ENCODE measurements around the gene MARVELD1.

MARVELD1 gene

DNA sequence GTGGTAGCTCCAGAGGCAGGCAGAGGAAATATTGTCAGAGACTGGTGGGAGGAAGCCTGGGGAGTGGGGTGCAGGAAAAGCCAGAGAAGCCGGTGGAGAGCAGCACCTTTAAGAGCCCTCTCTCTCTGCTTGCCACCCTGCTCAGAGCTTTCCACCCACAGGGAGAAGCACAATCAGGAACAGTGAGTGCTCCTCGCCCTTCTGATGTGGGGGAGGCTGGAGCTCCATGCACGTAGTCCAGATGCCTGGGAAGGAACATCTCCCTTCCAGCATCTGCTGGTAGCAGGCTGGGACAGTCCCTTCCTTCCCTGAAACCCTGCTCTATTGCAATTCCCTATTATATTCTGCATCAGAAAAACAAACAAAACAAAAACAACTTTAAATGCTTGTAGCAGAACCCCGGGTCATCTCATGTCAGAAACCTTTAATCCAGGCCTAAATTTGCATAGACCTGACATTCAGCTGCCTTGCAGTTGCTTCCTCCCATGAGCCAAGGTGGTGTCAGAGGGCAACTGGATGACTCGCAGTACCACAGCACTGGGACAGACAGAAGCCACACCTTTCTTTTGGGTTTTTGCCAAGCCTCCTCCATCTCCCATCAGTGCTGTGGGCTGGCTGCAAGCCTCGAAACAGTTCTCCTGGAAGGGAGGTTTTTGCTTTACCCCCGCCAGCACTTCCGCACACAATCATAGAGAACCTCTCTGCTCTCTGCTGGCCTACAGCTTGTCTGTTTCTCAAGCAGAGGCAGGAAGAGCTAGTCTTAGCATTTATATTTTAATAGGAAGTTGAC is 39.6 kb upstream of the MARVELD1 start:
- H3K9me3 ChIP-seq (ENCODE audit: severe bottlenecking), result no peaks in the 10 kb centered on the region
- H3K27me3 ChIP-seq (ENCODE audit: insufficient read depth, low read depth, severe bottlenecking), result no peaks in the 10 kb centered on the region
- DNase-seq, result no peak
- peaks cover 57% of the 10 kb centered on the region for H3K36me3 ChIP-seq
- no peak overlapping the region for H3K27ac ChIP-seq
- H3K4me3 ChIP-seq (ENCODE audit: low read depth, low read length), result no peak overlapping the region
- TF ChIP-seq, protein P1, sequence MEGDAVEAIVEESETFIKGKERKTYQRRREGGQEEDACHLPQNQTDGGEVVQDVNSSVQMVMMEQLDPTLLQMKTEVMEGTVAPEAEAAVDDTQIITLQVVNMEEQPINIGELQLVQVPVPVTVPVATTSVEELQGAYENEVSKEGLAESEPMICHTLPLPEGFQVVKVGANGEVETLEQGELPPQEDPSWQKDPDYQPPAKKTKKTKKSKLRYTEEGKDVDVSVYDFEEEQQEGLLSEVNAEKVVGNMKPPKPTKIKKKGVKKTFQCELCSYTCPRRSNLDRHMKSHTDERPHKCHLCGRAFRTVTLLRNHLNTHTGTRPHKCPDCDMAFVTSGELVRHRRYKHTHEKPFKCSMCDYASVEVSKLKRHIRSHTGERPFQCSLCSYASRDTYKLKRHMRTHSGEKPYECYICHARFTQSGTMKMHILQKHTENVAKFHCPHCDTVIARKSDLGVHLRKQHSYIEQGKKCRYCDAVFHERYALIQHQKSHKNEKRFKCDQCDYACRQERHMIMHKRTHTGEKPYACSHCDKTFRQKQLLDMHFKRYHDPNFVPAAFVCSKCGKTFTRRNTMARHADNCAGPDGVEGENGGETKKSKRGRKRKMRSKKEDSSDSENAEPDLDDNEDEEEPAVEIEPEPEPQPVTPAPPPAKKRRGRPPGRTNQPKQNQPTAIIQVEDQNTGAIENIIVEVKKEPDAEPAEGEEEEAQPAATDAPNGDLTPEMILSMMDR (IDR thresholded peaks at IDR 0.05; ENCODE audit: low read depth, low read length), result no peak

DNA sequence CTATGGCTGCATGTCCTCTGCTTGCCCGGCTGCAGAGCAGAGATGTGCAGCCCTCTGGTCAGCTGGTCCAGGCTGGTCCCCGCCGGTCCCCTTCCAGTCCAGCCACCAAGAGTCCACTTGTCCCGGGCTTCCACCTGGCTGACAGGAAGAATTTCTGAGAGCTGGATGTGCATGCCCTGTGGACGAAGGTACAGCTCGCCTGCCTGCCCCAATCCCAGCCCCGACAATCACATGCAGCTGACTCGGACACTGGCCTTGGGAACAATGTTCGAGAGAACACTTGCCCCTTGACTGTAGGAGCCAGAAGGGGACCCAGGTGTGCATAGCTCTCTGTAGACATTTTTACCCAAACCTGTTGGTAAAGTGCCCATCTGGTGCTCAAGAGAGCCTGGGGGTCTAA is 38.3 kb upstream of the MARVELD1 start:
- TF ChIP-seq, protein P1 (IDR thresholded peaks at IDR 0.05; ENCODE audit: low read depth, low read length), result no peak
- no peak for DNase-seq

DNA sequence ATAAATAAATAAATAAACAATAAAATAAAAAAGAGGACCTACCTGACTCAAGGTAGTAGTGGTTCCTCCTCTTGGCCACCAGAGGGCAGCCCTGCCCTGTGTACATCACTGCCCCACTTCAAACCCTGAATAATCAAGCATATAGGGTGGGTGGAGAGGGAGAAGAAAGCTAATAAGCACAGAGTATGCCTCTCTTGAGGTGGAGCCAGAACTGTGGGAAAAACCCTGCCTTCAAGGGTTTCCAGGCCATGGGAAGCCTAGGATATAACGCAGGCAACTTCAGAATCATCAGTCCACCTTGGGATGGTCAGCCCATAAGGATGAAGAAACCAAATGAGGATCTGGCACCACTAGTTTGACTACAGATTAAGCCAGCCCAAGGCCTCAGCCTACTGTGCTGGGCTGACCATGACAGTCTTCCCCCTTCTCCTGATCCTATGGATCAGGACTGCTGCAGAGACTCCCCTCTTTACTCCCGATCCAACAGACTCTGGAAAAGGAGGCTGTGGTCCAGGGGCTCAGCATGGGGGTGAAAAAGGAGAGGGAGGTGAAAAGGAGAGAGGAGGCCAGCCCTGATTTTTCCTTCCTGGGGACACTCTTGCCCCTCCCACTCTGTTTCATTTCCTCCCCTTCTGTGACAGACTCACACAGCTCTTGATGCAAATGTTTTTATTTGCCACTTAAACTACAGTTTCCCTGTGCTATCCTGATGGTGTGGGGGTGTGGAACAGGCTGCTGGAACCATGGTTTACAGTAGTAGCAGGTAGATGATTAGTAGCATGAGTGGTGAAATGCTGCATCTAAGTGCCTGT is 36.6 kb upstream of the MARVELD1 start:
- peaks cover 45% of the 10 kb centered on the region for H3K36me3 ChIP-seq
- TF ChIP-seq, protein P1 (IDR thresholded peaks at IDR 0.05; ENCODE audit: low read depth, low read length), result peak; percentile 76
- no peaks in the 10 kb centered on the region for H3K27me3 ChIP-seq (ENCODE audit: insufficient read depth, low read depth, severe bottlenecking)
- H3K9me3 ChIP-seq (ENCODE audit: severe bottlenecking), result no peaks in the 10 kb centered on the region
- peak; percentile 23 for DNase-seq
- H3K4me3 ChIP-seq (ENCODE audit: low read depth, low read length), result no peak overlapping the region
- H3K27ac ChIP-seq, result no peak overlapping the region

More for the DNA sequence above, 38.3 kb upstream of the MARVELD1 start:
- no peak overlapping the region for H3K4me3 ChIP-seq (ENCODE audit: low read depth, low read length)
- H3K27ac ChIP-seq, result no peak overlapping the region
- H3K9me3 ChIP-seq (ENCODE audit: severe bottlenecking), result no peaks in the 10 kb centered on the region
- peaks cover 52% of the 10 kb centered on the region for H3K36me3 ChIP-seq
- no peaks in the 10 kb centered on the region for H3K27me3 ChIP-seq (ENCODE audit: insufficient read depth, low read depth, severe bottlenecking)

DNA sequence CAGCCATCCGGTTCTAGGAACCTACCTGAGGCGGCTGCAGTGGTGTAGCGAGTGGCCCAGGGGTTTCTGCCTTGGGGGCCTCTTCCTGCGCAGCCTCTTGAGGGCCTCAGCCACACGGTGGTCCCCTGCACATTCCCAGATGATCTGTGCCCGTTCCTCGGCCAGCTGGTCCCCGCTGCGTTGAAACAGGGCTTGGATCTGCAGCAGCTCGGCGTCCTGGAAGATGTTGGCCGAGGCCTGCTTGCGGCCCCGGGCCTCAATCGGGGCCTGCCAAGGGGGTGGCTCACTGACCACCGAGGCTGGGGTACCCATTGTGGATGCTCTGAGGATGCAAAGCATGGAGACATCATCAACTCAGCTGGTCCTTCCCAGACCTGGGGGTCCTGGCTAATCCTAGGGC is 33.9 kb upstream of the MARVELD1 start:
- no peaks in the 10 kb centered on the region for H3K9me3 ChIP-seq (ENCODE audit: severe bottlenecking)
- H3K36me3 ChIP-seq, result peaks cover 32% of the 10 kb centered on the region
- no peak overlapping the region for H3K27ac ChIP-seq
- TF ChIP-seq, protein P1 (IDR thresholded peaks at IDR 0.05; ENCODE audit: low read depth, low read length), result no peak
- no peak for DNase-seq
- H3K4me3 ChIP-seq (ENCODE audit: low read depth, low read length), result no peak overlapping the region
- no peaks in the 10 kb centered on the region for H3K27me3 ChIP-seq (ENCODE audit: insufficient read depth, low read depth, severe bottlenecking)

DNA sequence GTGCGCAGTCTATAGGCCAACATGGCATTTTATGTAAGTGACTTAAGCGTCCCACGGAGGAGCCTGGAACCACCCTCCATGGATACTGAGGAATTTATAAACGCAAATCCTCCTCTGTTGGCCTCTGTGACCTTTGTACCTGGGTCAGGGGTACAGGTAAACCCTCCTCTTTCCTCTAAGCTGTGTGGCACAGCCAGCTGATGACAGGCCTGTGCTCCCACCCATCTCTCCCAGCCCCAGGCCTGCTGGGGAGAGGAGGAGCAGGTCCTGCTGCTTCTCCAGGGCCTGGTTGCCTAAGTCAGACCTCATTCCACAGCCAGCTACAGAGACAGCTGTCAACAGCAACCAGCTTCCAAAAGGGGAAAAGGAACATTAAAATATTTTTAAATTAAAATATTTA is 31.5 kb upstream of the MARVELD1 start:
- DNase-seq, result no peak
- TF ChIP-seq, protein P1 (IDR thresholded peaks at IDR 0.05; ENCODE audit: low read depth, low read length), result no peak
- Histone ChIP-seq H3K36me3 (peaks cover 14% of the 10 kb centered on the region), H3K9me3 (ENCODE audit: severe bottlenecking) (no peaks in the 10 kb centered on the region), H3K27me3 (ENCODE audit: insufficient read depth, low read depth, severe bottlenecking) (no peaks in the 10 kb centered on the region), H3K27ac (no peak overlapping the region), H3K4me3 (ENCODE audit: low read depth, low read length) (no peak overlapping the region)
